Muscle of arm (tissue), 12 donors: ENCODE measurements around the gene RNF4. TPM values are rescaled to one million over a fixed set of nuclear protein-coding genes. Genes with fewer than 3 reads are reported as not detected.
"Not testable (repeated sequence)": the region's sequence is repeated elsewhere in the genome, so short reads cannot be mapped to it uniquely, and the experiment has no call there.

Experiments
- DNase-seq: peaks from one replicate; pipeline ENCODE4 v3.0.0-alpha.2; 2013
- polyA plus RNA-seq, 12 donors: library from polyadenylated mRNA; unstranded; fragments of 120-200 nt; gene quantifications; one replicate each; pipeline ENCODE4 v1.2.1, GENCODE V29; 2013; ENCODE audit not compliant: insufficient read length in 12 of 12

RNF4 gene
- polyA plus RNA-seq, 12 donors: 34.0 to 56.8 (median 39.0) TPM; not detected in 1

DNA sequence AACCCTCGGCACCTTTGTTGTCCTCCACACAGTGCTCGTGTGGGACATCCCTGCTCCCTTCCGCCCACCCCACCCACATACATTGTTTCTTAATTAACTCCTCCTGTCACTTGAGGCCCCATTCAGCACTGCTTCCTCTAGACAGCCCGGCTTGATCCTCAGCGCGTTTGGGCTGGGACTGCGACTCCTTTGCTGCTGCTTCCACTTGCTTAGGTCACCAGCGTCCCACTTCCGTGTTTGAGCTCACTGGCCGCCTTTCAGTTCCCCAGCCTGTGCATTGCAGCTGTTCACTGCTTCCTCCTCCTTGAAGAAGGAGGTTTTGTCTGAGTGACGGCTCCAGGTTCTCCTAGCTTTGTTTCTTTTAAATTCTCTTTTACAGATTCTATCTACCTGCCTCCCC, 16.1 kb downstream of the RNF4 start:
- DNase-seq: peak; percentile 64

GRCh38 chr4:2485956-2486355, 17.1 kb downstream of the RNF4 start:
- DNase-seq: no peak

DNA sequence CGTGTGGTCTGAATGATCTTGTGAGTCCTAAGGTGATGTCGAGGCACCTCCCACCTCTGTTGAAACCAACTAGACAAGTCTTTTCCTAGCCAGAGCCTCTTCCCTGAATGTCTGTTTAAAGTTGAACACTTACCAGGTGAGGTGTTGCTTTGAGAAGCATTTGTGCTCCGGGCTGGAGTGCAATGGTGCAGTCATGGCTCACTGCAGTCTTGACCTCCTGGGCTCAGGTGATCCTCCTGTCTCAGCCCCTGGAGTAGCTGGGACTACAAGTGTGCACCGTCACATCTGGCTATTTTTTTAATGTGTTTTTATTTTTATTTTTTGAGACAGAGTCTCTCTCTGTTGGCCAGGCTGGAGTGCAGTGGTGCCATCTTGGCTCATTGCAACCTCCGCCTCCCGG, 18.1 kb downstream of the RNF4 start:
- no peak for DNase-seq

GRCh38 chr4:2487632-2488031, 18.7 kb downstream of the RNF4 start:
- no peak for DNase-seq

- no peak for DNase-seq
Measured at GRCh38 chr4:2489081-2489805, 20.3 kb downstream of the RNF4 start.

DNA sequence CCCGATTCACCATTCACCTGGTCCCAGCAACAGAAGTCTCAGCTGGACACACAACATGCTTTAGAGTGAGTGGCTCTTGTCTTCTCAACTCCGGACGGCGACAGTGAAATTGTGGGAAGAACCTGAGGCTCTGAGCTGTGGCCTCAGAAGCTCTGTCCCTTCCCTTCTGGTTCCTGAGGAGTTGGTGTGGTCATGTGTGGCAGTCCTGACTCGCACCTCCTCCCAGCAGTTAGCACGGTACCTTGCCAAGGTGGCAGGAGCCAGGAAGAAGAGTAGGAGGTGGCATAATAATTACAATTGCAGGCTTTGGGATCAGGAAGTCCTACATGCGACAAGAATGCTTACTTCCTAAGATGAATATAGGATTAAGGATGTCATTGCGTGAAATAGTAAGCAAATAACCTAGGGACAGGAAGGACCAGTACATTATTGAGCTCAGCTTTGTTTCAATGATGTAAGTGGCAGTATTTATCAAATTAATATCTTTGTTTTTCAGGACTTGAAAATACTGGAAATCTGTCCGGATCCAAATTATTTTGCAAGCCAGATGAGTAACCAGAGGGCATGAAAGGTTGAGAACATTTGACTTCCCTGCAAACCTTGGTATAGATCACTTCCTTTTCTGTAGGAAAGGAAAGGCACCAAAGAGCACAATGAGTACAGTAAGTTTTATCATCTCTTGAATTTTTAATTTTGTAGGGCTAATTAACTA, 21.1 kb downstream of the RNF4 start:
- no peak for DNase-seq

DNA sequence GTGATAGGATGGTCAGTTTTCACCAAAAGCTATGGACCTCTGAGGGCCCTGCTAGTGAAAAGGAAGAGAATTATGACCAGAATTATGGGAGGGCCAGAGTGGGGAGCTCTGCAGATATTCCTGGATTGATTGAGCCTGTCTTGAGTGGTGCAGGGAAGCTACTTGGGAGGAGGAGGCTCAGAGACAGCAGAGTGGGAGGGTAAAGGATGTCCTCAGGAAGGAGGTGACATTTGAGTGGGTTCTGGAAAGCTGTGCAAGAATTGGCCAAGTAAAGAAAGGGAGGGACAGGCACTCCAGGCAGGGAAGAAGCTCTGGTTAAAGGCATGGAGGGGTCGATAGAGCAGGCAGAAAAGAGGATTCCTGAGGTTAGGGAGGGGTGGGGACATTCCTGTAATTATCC, 24.1 kb downstream of the RNF4 start:
- DNase-seq: no peak

GRCh38 chr4:2494992-2495391, 26.1 kb downstream of the RNF4 start:
- DNase-seq: no peak

DNA sequence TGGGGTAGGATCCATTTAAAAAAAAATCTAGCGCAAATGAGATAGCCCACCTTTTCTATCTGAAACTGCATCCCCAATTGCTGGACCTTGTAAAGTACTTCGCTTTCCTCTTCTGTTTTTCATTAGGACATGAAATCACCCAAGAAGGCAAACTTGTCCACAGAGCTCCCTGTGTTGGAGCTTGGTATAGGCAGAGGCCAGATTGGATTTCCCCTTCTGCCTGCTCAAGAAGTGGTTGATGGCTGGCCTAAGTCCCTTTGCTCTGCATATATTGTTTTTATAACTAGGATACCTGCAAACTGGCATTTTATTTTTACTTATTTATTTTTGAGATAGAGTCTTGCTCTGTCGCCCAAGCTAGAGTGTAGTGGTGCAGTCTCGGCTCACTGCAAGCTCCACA, 28.4 kb downstream of the RNF4 start:
- DNase-seq: no peak

GRCh38 chr4:2497931-2498330, 29.0 kb downstream of the RNF4 start:
- DNase-seq: peak; percentile 26

DNA sequence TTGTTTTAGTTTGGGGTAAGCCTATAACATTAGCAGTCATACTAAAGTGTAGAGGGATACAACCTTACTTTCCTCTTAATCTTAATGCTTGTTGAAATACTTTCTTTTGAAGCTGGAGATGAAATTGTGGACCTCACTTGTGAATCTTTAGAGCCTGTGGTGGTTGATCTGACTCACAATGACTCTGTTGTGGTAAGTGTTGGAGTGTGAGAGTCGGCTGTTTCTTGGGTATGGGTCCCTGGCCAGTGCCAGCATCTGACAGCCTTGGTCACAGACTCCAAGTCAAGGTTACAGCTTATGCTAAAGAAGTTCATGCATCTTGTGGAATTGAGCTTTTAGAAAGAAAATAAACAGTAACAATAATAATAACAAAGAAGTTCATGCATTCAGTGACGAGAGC, 31.6 kb downstream of the RNF4 start:
- no peak for DNase-seq

DNA sequence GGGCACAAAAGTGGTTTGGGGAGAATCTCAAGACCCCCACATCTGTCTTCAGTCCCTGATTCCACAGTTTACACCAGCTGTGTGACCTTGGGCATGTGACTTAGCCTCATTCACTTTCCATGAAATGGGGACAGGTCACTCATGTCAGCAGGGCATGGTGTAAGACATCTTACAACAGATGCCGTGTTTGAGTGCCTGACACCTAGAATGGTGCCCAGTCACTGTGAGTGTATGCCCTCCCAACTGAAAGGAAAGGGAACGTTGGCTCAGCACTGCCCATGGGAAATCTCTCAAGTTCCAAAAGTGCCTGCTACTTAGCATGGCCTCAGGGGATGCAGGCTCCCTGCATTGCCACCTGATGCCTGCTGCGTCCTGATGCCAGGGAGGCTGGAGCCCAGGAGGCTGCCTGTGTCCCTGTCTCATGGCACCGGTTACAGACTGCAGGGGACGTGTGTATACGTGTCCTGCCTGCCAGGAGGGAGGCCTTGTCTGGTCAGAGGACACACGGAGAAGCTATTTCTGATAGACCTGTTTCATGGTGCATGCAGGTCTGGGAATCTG, 32.2 kb downstream of the RNF4 start:
- no peak for DNase-seq

GRCh38 chr4:2503809-2504208, 34.9 kb downstream of the RNF4 start:
- DNase-seq: no peak

GRCh38 chr4:2507259-2507658, 38.4 kb downstream of the RNF4 start:
- DNase-seq: no peak

GRCh38 chr4:2507855-2508254, 38.9 kb downstream of the RNF4 start:
- no peak for DNase-seq

- no peak for DNase-seq
Measured at GRCh38 chr4:2510351-2511259, 41.7 kb downstream of the RNF4 start.

DNA sequence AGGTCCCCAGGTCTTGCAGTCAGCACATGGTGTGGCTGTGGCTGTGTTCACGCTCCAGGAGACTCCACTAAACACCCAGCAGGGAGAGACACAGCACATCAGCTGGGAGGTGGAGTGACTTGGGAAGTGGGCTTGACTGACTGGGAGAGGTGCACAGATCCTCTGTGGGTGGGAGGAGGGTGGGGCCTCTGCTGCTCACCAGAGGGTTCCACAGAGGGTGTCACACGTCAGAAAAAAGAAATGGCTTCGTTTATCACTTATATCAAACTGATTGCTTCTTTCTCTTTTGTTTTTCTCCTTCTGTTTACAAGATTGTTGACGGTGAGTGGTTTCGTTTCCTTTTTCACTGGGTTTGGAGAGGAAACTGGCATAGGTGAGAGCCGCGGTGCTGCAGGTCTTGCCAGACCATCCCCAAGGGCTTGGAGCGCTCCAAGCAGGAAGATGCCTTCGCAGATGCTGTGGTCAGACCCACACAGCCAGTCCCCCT, 42.8 kb downstream of the RNF4 start:
- DNase-seq: no peak

DNA sequence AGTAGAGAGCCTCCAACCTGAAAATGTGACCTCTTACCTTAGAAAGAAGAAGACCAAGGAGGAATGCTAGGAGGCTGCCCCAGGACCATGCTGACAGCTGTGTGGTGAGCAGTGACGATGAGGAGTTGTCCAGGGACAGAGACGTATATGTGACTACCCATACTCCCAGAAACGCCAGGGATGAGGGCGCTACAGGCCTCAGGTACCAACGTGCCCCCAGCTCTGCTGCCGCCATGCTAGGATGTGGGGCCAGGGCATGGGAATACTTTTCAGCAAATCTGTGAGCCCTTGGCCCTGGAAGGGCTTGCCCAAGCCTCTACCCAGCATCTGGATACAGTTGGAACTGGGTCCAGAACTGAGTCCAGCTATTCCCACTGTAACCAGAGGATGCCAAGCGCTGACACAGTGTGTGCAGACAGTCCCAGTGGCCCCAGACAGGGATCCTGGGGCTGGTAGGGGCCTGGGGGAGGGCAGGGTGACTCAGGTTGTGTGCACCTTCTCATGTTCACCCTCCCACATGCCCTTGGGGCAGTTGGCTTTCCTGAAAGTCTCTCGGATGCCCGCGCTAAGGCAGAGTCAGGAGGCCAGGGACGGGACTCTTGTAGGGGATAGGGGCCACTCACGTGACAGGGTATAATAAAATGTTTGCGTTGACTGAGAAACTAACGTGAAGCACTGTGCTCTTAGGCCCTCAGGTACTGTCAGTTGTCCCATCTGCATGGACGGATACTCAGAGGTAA, 43.7 kb downstream of the RNF4 start:
- no peak for DNase-seq

- DNase-seq: not testable (repeated sequence)
Measured at GRCh38 chr4:2514193-2514592, 45.3 kb downstream of the RNF4 start.

DNA sequence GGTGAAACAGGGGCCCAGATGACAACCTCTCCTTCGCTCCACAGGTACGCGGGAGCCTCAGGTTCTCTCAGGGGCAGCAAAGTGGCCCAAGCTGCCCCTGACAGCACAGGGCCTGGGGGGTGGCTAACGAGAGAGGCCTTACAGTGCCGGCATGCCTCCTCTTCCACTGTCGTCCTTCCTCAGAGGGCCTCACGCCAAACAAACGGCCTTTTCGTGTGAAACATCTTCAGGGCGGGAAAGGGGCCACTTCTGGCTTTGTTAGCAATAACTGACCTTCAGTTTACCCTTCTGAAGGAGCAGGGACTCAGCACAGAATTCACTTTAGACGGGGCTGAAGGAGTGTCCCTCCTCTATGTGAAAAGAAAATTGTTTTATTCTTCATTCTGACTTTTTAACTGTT, 46.0 kb downstream of the RNF4 start:
- not testable (repeated sequence) for DNase-seq

DNA sequence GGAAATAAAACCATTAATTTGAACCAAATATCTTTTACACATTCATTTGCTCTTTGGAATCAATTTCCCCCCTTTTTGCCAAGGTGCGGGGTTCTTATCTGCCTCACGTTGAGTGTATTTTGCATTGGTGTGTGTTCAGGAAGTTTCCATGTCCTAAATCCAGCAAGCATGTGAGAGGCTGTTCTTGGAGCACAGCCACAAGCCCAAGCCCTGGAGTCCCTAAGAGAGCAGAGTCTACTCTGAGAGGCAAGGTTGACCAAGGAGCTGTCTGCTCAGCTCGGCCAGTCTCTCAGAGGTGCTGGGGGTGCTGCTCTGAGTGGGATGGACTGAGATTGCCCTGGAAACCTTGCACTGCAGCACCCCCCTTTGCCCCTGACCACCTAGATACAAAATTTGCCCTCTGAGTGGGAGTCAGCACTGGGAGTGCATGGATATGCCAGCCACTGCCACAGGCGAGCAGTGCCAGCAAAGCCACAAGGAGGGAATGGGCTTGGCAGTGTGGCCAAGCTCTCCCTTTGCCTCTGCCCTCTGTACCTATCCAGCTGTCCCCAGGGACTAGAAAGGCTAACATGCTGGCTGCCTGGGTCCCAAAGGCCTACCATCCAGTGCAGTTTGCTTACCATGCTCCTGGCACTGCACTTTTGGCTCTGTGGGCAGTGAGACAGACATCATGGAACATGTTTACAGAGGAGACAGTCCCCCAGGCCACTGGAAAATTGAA, 47.1 kb downstream of the RNF4 start:
- peak; percentile 27 for DNase-seq
